ENCODE data around the gene CFAP74. TPM values are rescaled to one million over a fixed set of nuclear protein-coding genes. Genes with fewer than 3 reads are reported as not detected.

CFAP74 gene
- total and polyA plus RNA-seq, 2 of the 13 experiments (the other 11 are each of a cell fraction or from before 2014, with no cell fraction given): 0.27 to 0.62 TPM

DNA sequence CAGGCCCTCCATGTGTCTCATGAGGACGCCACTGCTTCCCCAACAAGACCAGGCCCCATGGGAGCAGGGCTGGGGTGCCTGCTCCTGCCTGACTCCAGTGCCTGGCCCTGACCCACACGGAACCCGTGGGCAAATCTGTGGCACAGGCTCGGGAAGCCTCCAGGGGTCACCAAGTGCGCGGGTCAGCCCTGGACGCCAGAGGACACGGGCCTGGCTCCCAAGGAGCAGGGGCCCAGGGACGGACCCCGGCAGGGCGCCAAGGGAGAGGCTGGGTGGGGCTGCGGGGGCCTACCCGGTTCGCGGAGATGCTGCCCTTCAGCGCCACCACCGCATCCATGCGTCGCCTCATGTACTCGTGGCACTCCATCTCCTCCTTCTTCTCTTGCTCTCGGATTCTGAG lies 31.9 kb downstream of the CFAP74 start:
- in situ Hi-C loops (cut with HindIII; ENCODE audit: extremely low pct_ligation_motif_present, low pct_unique_long_range_greater_than_20kb): no loop called here
- intact Hi-C loops (cut with micrococcal nuclease; ENCODE audit: unreplicated experiment): no loop called here
- ChIA-PET POLR2A (no interaction called here), CTCF (ENCODE audit: low intra/inter-chr PET ratio, low total read pairs) (no interaction called here)
- Histone ChIP-seq H3K27me3 (ENCODE audit: control insufficient read depth in 1 of 2, insufficient read depth in 2 of 2, low read length in 2 of 2) (peaks cover 16 to 60% of the 10 kb centered on the region in 2 experiments; a peak in 4 of 5 replicates), H2AFZ (ENCODE audit: low read length) (no peak overlapping the region), H3K27ac (ENCODE audit: extremely low read length, insufficient read depth, low read length) (no peak overlapping the region), H3K9ac (ENCODE audit: insufficient read depth, low read depth, low read length) (no peak overlapping the region), H3K4me3 (replicated peaks in 1 of 3; ENCODE audit: insufficient read depth in 1 of 3, low read depth in 2 of 3, low read length in 3 of 3) (no peak overlapping the region), H3K4me2 (ENCODE audit: low read depth, low read length) (no peak overlapping the region), H3K36me3 (replicated peaks in 1 of 2; ENCODE audit: control insufficient read depth in 1 of 2, insufficient read depth in 2 of 2, low read length in 2 of 2) (no peaks in the 10 kb centered on the region), H4K20me1 (ENCODE audit: insufficient read depth, low read length) (no peaks in the 10 kb centered on the region), H3K4me1 (ENCODE audit: insufficient read depth, low read length) (no peaks in the 10 kb centered on the region), H3K79me2 (ENCODE audit: insufficient read depth, low read length) (no peaks in the 10 kb centered on the region), H3K9me3 (ENCODE audit: low read length) (no peaks in the 10 kb centered on the region)
- BruUV-seq (replicated peaks): no TSS peak
- DNase-seq (ENCODE audit: low spot score) (no peak), ATAC-seq (no peak), FAIRE-seq (no peak)
- WGBS (ENCODE audit: low lambda C conversion rate): 75% methylated on average over 17 of the region's 21 CpGs
- no peak for TF ChIP-seq FOXK1 (CRISPR knock-in tag; IDR thresholded peaks at IDR 0.05; ENCODE audit: borderline replicate concordance, low read depth)
- TF ChIP-seq MAZ (IDR thresholded peaks at IDR 0.05; ENCODE audit: borderline replicate concordance, low read depth, low read length): no peak
- no peak for TF ChIP-seq MAZ (CRISPR knock-in tag; IDR thresholded peaks at IDR 0.05; ENCODE audit: low read depth)
- TF ChIP-seq ZNF382 (CRISPR knock-in tag; IDR thresholded peaks at IDR 0.05; ENCODE audit: borderline replicate concordance): no peak
- TF ChIP-seq, protein P1, sequence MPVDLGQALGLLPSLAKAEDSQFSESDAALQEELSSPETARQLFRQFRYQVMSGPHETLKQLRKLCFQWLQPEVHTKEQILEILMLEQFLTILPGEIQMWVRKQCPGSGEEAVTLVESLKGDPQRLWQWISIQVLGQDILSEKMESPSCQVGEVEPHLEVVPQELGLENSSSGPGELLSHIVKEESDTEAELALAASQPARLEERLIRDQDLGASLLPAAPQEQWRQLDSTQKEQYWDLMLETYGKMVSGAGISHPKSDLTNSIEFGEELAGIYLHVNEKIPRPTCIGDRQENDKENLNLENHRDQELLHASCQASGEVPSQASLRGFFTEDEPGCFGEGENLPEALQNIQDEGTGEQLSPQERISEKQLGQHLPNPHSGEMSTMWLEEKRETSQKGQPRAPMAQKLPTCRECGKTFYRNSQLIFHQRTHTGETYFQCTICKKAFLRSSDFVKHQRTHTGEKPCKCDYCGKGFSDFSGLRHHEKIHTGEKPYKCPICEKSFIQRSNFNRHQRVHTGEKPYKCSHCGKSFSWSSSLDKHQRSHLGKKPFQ (CRISPR knock-in tag; IDR thresholded peaks at IDR 0.05; ENCODE audit: insufficient replicate concordance): no peak
- TF ChIP-seq RXRA (CRISPR knock-in tag; IDR thresholded peaks at IDR 0.05): no peak
- no peak for TF ChIP-seq ZSCAN22 (CRISPR knock-in tag; IDR thresholded peaks at IDR 0.05)
- TF ChIP-seq, protein P2, sequence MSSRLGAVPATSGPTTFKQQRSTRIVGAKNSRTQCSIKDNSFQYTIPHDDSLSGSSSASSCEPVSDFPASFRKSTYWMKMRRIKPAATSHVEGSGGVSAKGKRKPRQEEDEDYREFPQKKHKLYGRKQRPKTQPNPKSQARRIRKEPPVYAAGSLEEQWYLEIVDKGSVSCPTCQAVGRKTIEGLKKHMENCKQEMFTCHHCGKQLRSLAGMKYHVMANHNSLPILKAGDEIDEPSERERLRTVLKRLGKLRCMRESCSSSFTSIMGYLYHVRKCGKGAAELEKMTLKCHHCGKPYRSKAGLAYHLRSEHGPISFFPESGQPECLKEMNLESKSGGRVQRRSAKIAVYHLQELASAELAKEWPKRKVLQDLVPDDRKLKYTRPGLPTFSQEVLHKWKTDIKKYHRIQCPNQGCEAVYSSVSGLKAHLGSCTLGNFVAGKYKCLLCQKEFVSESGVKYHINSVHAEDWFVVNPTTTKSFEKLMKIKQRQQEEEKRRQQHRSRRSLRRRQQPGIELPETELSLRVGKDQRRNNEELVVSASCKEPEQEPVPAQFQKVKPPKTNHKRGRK (CRISPR knock-in tag; IDR thresholded peaks at IDR 0.05): no peak
- TF ChIP-seq ZNF747 (CRISPR knock-in tag; IDR thresholded peaks at IDR 0.05; ENCODE audit: borderline replicate concordance): no peak
- TF ChIP-seq TBX2 (CRISPR knock-in tag; IDR thresholded peaks at IDR 0.05; ENCODE audit: borderline replicate concordance): no peak
- TF ChIP-seq FOXO1 (CRISPR knock-in tag; IDR thresholded peaks at IDR 0.05): no peak
- TF ChIP-seq CCAR2 (optimal IDR thresholded peaks at IDR 0.05; ENCODE audit: low read depth, low read length): no peak
- TF ChIP-seq ZNF773 (CRISPR knock-in tag; IDR thresholded peaks at IDR 0.05; ENCODE audit: borderline replicate concordance): no peak
- TF ChIP-seq, protein P3, sequence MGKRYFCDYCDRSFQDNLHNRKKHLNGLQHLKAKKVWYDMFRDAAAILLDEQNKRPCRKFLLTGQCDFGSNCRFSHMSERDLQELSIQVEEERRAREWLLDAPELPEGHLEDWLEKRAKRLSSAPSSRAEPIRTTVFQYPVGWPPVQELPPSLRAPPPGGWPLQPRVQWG (CRISPR knock-in tag; IDR thresholded peaks at IDR 0.05; ENCODE audit: borderline replicate concordance, low read depth): no peak
- no peak for TF ChIP-seq RFXAP (CRISPR knock-in tag; IDR thresholded peaks at IDR 0.05; ENCODE audit: borderline replicate concordance)
- TF ChIP-seq NCOR1 (IDR thresholded peaks at IDR 0.05; ENCODE audit: borderline replicate concordance, low read length): no peak
- no peak for TF ChIP-seq KDM1A (CRISPR knock-in tag; IDR thresholded peaks at IDR 0.05)

Data from HepG2 (cell line).